HPDE6-E6E7 (cell line): ENCODE measurements around the gene COX6B2.
"Not testable (repeated sequence)": the region's sequence is repeated elsewhere in the genome, so short reads cannot be mapped to it uniquely, and the experiment has no call there.

Experiments
- DNase-seq: peaks from one replicate; pipeline ENCODE4 v3.0.0; 2011; ENCODE audit warnings: missing footprints; ENCODE audit errors: extremely low spot score

Gene COX6B2

DNA sequence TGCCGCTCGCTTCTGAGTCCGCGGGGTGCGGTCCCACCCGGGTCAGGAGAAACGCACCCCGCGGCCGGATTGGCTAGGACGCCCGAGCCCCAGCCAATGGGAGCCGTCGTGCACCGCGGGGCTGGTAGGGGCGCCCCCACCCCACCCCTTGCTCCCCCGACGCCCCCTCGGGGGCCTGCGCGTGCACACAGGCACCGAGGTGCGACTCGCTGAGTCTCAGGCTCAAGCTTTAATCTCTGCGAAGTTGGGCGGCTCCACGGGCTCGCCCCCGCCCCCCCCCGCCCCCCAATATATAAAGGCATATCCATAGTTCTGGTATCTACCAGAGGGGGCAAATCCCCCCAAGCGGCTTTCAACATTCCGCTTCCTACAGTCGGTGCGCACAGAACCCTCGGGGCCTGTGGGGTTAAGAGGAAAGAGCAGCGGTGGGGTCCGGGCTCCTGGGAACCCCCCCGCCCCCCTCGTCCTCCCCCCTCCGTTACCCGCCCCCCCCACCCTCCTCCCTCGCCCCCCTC is at the start of gene COX6B2:
Gene COX6B2 (minus strand): TSS at position 22 of the 515 bp plus-strand sequence. CDS start 198 bp downstream, outside the sequence.
- no peak for DNase-seq

GRCh38 chr19:55402509-55402908 is 48.0 kb upstream of the COX6B2 start:
- DNase-seq: no peak

- not testable (repeated sequence) for DNase-seq
Observed at GRCh38 chr19:55401390-55401789, 46.9 kb upstream of the COX6B2 start.

DNA sequence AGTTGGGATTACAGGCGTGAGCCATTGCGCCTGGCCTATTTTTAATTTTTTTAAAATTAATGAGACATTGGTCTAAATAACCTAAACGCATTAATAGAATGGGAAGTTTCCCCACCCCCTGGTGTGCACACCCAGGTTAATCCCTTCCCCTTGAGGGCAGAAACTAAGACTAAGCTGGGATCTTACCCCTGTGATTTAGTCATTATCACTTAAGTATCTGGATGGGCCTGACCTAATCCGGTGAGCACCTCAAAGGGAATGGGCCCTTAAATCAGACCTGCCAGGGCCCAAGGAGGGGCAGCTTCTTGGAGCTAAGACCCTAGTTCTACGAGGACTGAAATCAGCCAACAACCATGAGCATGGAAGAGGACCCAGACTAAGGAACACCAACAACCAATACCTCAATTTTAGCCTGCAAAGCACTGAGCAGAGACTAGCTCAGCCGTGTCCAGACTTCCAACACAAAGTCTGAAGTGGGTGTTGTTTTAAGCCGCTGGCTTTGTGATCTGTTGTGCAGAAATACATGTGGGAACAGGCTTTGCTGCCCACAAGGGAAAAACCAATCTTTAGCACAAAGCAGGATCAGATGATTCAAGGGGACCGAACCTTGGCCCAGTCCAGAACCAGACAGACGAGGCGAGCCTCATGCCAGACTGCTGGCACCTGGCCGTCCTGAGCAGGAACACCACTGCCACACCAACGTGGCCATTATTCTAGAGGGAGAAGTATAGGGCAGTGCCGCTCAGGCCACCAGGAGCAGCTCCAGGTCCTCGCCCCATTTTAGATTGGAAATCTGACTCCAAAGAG is 46.0 kb upstream of the COX6B2 start:
- no peak for DNase-seq

- no peak for DNase-seq
Observed at GRCh38 chr19:55398200-55398925, 43.8 kb upstream of the COX6B2 start.

GRCh38 chr19:55392820-55393761 is 38.6 kb upstream of the COX6B2 start:
- DNase-seq: no peak

DNA sequence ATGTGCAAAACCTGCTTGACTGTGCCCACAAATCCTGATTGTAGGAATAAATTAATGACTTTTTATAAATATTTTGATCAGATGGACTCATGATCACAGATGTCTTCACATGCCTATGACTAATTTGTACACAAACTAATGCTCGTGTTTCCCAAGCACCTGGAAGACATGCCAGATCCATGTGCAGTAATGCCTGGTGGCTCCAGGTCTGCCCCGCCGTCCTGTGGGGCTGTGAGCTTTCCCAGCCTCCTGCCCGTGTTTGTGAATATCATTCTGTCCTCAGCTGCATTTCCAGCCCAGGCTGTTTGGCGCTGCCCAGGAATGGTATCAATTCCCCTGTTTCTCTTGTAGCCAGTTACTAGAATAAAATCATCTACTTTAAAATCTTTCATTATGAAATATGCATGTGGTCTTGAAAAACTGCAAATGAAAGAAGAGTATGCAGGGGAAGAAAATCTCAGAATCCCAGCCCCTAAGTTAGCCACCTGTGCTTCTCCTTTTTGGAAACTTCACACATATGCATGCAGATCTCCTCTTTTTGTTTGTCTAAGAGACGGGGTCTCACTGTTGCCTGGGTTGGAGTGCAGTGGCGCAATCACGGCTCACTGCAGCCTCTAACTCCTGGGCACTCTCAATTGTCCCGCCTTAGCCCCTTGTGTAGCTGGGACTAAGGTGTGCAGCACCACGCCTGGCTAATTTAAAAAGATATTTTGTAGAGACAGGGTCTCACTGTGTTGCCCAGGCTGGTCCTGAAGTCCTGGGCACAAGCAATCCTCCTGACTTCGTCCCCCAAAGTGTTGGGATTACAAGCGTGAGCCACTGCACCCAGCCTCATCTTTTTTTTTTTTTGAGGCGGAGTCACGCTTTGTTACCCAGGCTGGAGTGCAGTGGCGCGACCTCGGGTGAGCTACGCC is 37.4 kb upstream of the COX6B2 start:
- no peak for DNase-seq

- no peak for DNase-seq
Observed at GRCh38 chr19:55391191-55391670, 36.7 kb upstream of the COX6B2 start.

GRCh38 chr19:55390461-55390880 is 36.0 kb upstream of the COX6B2 start:
- no peak for DNase-seq

- DNase-seq: no peak
Observed at GRCh38 chr19:55389386-55390317, 35.1 kb upstream of the COX6B2 start.

DNA sequence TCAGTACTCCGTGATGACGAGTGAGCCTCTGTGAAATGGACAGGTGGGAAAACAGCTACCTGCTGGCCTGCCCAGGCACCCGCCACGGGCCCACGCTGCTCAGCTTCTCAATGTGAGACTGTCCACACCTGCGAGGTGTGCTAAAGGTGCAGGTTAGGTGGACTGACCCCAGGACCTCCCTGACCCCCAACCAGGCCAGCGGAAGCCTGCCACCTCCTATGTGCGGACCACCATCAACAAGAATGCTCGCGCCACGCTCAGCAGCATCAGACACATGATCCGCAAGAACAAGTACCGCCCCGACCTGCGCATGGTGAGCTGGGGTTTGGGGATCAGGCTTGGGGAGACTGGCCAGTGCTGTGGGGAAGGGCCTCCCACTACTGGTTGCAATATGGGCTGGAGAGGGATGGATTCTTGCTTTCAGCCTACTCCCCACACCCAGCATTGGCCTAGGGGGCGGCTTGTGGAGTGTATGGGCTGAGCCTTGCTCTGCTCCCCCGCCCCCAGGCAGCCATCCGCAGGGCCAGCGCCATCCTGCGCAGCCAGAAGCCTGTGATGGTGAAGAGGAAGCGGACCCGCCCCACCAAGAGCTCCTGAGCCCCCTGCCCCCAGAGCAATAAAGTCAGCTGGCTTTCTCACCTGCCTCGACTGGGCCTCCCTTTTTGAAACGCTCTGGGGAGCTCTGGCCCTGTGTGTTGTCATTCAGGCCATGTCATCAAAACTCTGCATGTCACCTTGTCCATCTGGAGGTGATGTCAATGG is 33.4 kb upstream of the COX6B2 start:
- DNase-seq: no peak

GRCh38 chr19:55386493-55386971 is 32.0 kb upstream of the COX6B2 start:
- DNase-seq: no peak

DNA sequence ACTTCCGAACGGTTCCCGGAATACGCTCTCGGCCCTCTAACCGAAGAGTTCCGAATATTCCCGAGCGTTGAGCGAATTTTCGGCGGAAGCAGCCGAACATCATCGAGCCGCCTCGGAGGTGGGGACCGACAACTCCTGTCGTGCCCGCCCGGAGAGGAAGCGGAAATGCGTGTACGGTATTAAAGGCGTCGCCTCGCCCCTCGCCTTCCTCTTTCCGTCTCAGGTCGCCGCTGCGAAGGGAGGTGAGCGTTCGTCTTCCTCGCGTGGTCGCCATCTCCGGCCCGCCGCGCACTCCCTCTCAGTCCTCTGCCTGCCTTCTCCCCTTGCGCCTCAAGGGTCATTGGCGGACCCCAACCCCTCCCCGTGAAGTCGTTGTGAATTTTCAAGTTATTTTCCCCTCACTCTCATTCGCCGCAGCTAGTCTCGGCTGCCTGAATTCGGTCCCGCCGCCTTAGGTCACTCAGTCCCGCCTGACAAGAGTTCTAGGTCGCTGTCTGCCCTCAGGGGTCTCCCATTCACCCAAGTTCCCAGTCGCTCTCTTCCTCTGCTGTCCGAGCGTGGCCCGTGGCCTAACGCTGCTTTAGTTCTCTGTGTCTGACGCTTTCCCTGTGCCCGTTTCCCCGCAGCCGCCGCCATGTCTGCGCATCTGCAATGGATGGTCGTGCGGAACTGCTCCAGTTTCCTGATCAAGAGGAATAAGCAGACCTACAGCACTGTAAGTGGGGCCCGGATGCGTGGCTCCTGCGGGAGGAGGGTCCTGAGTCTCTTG is 31.4 kb upstream of the COX6B2 start, which contains the start of gene RPL28:
Gene RPL28 (plus strand): TSS at position 209 of the 769 bp plus-strand sequence. CDS start 426 bp downstream, at position 635.
- DNase-seq: peak; percentile 88

DNA sequence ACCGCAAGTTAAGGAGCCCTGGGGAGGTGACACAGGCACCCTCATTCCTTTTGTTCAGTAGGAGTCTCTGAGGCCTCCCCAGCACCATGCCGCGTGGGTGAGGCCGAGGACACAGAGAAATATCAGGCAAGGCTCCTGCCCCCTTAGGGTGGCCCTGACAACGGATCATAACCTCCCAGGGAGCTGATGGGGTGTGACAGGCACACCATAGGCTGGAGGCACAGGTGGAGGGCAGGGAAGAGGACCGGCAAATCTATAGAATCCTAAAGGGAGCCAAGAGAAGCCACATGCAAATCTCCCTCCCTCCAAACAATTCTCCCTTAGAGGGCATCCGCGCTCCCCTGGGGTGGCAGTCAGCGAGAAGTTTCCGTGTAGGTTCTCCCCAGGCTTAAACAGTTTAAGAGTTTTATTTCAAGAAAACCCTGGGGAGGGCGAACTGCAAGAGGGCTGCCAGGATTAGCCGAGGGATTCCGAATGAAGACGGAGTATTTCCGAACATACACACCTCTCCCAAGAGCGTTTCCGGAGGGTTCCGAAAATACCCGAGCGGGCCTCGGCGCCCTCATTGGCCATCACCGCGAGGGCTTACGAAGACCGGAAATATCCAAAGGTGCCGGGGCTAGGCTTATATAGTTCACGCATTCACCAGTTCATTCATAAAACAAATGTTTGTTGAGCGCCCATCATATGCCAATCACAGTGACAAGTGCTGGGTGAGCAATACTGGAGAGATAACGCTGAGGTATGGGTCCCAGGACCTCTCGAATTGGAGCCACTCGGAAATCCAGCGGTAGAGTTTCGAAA is 30.6 kb upstream of the COX6B2 start:
- DNase-seq: peak; percentile 78

DNA sequence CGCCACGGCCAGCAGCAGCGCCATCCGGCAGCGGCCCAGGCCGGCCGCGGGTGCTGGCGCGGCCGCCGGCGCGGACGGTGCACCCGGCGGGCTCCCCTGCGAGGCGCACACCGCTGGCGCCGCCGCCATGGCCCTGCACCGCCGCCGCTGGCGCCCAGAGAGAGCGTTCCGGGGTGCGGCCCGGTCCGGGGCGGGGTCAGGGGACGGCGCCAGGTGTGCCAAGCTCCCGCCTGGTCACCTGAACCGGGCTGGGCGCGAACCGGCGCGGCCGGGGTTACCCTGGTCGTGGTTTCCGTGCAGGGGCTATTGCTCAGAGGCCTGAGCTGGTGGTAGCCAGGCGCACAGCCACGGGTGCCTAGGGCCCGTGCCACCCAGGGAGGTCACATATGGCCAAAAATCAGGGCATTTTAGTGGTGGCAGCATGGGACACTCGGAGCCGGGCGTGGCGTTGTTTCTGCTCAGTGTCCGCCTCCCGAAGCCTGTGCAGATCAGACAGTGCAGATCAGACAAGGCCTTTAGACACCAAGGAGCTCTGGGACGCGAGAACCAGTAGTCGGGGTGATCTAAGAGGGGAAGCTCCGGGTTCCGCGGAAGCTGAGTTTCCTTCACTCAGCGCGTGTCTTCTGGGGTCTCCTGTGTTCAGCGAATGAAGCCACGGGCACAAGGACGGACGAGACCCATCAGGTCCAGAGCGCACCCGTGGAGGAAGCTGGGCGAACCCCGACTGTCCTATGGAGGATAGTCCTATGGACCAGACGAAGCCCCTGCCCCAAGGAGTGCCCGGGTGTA is 29.8 kb upstream of the COX6B2 start, which contains the start of gene TMEM238:
Gene TMEM238 (minus strand): TSS at position 162 of the 789 bp plus-strand sequence. CDS start 33 bp downstream, at position 129.
- no peak for DNase-seq
